ENCODE results near the gene GABRD. TPM values are rescaled to one million over a fixed set of nuclear protein-coding genes. Genes with fewer than 3 reads are reported as not detected.
"Not testable (repeated sequence)": the region's sequence is repeated elsewhere in the genome, so short reads cannot be mapped to it uniquely, and the experiment has no call there.

Gene GABRD
- 1.1 TPM for polyA plus RNA-seq (ENCODE audit: insufficient read length)

- DNase-seq = no peak
Measured at GRCh38 chr1:2019172-2019543, at the start of gene GABRD. TSS of gene GABRD (plus strand) at chr1:2019345. CDS start at chr1:2019424, 79 bp downstream.

GRCh38 chr1:1969505-1969900, 49.6 kb upstream of the GABRD start:
- DNase-seq = no peak

- DNase-seq = no peak
Measured at GRCh38 chr1:1969953-1970716, 49.0 kb upstream of the GABRD start.

GRCh38 chr1:1971017-1971416, 48.1 kb upstream of the GABRD start:
- DNase-seq = no peak

GRCh38 chr1:1971688-1972087, 47.5 kb upstream of the GABRD start:
- DNase-seq = no peak

GRCh38 chr1:1972976-1973715, 46.0 kb upstream of the GABRD start:
- DNase-seq = no peak

GRCh38 chr1:1973716-1974642, 45.2 kb upstream of the GABRD start:
- no peak for DNase-seq

GRCh38 chr1:1974834-1975233, 44.3 kb upstream of the GABRD start:
- DNase-seq = no peak

- DNase-seq = no peak
Measured at GRCh38 chr1:1975535-1975934, 43.6 kb upstream of the GABRD start.

- DNase-seq = no peak
Measured at GRCh38 chr1:1976031-1976430, 43.1 kb upstream of the GABRD start.

- DNase-seq = no peak
Measured at GRCh38 chr1:1978108-1978507, 41.0 kb upstream of the GABRD start.

GRCh38 chr1:1978690-1979481, 40.3 kb upstream of the GABRD start:
- not testable (repeated sequence) for DNase-seq

GRCh38 chr1:1979482-1980165, 39.5 kb upstream of the GABRD start:
- no peak for DNase-seq

GRCh38 chr1:1980467-1981141, 38.5 kb upstream of the GABRD start:
- no peak for DNase-seq

GRCh38 chr1:1981142-1981500, 38.0 kb upstream of the GABRD start:
- DNase-seq = no peak

- not testable (repeated sequence) for DNase-seq
Measured at GRCh38 chr1:1981631-1982327, 37.4 kb upstream of the GABRD start.

GRCh38 chr1:1982379-1983232, 36.5 kb upstream of the GABRD start:
- DNase-seq = no peak

- no peak for DNase-seq
Measured at GRCh38 chr1:1984560-1985070, 34.5 kb upstream of the GABRD start.
